Measurements from ENCODE around the gene AGXT.

Gene AGXT

DNA sequence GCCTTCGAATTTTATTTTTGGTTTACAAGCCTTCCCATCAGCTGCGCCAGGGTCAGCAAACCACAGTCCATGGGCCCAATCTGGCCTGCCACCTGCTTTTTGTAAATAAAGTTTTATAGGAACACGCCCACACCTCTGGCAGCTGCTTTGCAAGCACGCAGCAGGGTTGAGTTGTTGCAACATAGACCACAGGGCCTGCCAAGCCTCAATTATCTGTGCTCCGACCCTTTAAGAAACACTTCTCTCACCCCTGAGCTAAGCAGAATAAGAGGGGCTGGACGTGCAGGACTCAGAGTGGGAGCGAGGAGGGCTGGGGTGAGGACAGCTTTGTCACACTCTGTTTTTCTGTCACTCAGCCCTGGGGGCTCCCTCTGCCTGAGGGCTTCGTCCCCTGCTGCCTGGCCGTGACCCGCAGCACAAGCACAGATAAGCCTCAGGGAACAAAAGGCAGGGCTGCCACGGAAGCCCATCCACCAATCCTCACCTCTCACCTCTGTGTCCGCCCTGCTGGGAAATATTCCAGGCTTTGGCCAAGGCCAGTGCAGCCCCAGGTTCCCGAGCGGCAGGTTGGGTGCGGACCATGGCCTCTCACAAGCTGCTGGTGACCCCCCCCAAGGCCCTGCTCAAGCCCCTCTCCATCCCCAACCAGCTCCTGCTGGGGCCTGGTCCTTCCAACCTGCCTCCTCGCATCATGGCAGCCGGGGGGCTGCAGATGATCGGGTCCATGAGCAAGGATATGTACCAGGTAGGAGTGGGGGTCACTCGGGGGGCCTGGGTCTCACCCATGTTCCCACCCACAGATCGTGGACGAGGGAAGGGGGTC lies at the start of gene AGXT:
Gene AGXT (plus strand): TSS at position 539 of the 823 bp plus-strand sequence. CDS start 42 bp downstream, at position 581.
- DNase-seq (ENCODE audit: extremely low read depth in 1 of 2, low read depth in 1 of 2) = no peak

DNA sequence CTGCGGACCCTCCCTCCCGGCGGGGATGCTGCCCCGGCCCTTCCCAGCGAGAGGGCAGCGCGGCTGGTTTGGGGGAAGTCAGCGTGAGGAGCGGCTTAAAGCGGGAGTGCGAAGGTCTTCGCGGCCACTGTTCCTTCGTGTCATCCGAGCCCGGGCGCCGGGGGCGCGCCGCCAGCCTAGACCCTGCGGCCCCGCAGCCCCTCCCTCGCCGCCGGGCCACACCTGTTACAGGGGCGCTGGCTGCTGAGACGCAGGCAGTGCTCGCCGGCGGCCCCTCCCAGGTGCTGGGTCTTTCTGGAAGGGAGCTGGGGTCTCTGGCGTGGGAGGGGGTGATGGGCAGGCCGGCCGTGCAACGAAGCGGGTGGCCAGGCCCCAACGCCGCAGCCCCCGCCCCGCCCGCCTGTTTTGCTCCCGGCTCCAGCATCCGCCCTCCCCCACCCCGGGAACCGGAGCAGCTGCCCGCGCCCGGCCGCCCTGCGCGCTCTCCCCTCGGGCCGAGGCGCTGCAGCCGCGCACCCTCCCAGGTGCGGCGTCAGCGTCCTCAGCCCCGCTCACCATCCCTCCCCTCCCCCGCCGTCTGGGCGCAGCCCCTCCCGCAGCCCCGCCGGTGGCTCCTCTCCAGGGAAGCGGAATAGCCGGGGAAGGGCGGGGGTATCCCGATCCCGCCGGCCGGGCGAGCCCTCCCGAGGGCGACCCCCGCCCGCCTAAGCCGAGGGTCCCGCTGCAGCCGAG lies 49.3 kb upstream of the AGXT start:
- no peak for DNase-seq (ENCODE audit: extremely low read depth in 1 of 2, low read depth in 1 of 2)

- no peak for DNase-seq (ENCODE audit: extremely low read depth in 1 of 2, low read depth in 1 of 2)
Measured at GRCh38 chr2:240819858-240820606, 48.6 kb upstream of the AGXT start, which contains the start of gene KIF1A. Gene KIF1A, minus strand, starts transcription at chr2:240820219. Its CDS starts 22,467 bp downstream, at chr2:240797752.

DNA sequence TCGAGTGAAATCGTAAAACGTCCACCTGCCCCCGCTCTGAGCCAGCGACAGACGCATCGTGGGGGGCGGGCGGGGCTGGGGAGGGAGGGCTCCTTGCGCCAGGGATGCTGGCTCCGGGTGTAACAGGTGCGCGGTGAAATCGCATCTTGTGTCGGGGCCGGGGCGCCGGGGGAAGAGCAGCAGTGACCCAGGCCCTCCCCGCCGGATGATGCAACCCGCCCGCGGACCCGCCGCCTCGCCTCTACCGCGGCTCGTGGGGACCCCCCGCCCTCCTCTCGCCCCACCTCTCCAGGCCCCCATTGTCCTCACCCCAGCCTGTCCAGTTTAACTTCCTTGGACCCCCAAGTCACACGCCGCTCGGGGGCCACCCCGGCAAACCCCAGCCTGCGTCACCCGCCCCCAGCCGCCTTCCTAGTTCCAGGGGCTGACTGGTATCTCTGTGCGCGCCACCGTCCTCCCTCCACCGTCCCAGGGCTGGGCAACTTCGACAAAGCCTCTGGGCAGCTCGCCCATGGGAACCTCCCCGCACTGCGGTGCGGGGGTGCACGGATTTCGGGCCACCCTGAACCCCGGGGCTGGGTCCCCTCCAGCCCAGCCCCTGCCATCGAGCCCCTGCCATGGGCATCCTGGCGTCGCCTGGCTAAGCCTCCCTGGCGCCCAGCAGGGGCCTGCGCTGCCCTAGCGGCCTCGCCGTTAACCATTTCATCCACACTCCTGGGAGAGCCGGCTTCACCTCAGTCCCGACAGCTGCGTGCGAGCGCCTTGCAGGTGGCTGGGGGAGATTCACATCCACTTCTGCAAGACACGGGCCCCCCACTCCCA lies 47.8 kb upstream of the AGXT start:
- DNase-seq (ENCODE audit: extremely low read depth in 1 of 2, low read depth in 1 of 2) = no peak

DNA sequence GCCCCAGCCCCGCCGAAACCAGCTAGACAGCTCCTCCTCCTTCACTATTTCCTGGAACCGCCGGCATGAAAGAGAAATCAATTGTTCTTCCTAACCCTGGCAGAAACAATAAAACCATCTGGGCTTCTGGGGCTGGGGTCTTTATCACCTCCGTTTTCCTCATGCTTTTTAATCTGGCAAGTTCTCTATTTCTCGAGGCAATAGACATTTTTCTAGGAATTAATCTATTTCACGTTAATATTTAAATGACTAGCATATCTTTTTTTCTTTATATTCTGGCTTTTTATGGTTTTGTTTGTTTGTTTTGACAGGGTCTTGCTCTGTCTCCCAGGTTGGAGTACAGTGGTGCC lies 47.2 kb upstream of the AGXT start:
- DNase-seq (ENCODE audit: extremely low read depth in 1 of 2, low read depth in 1 of 2) = no peak

DNA sequence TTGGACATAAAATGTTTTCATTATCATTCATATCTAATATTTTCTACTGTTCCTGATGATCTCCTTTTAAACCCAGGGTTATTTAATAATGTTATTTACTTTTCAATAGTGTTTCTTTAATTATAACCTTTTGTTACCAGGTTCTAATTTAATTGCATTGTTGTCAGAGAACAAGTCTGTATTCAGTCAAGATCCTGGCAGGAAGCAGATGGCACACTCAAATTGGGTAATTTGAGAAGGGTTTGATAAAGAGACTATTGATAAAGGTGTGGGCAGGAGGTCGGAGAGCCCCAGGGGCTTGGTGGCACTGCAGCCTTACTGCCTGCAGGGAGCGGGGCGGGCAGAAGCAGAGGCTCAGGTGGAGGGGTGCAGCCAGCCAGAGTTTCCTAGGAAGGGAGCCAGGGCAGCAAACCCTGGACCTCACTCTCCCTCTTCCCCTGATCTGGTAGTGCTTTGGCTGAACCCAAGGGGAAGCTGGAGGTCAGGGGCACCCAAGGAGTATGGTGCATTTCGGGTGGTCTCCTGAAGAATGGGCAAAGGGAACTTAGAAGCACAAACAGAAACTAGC lies 46.3 kb upstream of the AGXT start:
- DNase-seq (ENCODE audit: extremely low read depth in 1 of 2, low read depth in 1 of 2) = no peak

GRCh38 chr2:240823449-240824336 lies 44.9 kb upstream of the AGXT start:
- no peak for DNase-seq (ENCODE audit: extremely low read depth in 1 of 2, low read depth in 1 of 2)

DNA sequence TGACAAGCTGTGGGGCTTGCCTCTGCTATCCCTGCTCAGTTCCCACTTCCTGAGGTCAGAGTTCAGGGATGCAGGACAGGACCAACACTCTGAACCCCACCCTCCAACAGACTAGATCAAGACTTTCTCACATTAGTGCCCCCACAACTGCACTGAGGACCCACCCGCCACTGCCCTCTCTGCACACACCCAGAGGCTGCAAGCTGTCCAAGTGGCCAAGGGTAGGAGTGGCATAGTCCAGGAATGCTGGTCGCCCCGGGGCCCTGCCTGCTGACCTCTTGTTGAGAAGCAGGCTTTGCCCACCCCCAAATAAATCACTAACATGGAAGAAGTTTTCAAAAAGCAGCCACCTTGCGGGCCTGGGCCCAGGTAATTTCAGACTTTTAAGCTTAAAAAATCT lies 43.1 kb upstream of the AGXT start:
- no peak for DNase-seq (ENCODE audit: extremely low read depth in 1 of 2, low read depth in 1 of 2)

DNA sequence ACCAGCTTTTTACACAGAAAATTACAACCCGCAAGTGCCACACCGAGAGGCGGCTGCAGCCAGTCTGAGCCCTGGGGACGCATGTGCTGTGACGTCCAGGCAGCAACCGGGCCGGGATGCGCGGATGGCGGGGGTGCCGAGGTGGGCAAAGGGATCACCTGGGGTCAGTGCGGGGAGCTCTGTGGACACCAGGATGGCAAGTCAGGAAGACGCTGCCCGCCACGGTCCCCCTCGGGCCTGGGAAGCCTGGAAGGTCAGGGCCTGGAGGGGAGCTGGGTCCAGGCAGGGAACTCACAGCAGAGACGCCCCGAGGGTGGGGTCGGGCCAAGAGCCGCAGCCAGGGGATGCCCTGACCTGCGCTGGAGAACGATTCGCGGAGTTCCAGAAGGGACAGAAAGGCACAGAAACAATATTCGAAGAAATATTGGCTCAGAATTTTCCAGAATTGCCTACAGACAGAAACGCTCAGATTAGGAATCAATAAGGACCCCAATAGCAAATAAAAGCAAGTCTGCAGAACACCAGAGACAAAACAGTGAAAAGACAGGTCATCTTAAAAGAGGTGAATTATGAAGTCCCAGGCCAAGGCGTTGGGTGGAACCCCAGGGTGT lies 36.9 kb upstream of the AGXT start:
- no peak for DNase-seq (ENCODE audit: extremely low read depth in 1 of 2, low read depth in 1 of 2)

DNA sequence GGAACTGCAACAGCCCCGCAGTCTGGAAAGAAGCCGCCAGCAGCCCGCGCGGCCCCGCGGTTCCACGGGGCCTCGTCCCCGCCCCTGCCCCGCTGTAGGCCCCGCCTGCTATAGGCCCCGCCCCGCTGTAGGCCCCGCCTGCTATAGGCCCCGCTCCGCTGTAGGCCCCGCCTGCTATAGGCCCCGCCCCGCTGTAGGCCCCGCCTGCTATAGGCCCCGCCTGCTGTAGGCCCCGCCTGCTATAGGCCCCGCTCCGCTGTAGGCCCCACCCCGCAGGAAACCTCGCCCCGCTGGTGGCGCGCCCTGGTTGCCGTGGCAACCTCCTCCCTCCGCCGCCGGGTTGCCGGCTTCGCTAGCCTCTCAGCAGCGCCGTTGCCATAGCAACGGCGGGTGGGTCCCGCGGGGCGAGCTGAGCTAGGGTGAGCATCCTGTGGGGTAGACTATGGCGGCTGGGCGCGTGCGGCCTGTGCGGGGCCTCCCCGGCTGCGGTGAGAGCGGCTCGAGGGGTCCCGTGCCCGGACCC lies 36.4 kb upstream of the AGXT start:
- peak; percentile 96 to 98 for DNase-seq (ENCODE audit: extremely low read depth in 1 of 2, low read depth in 1 of 2)

- no peak for DNase-seq (ENCODE audit: extremely low read depth in 1 of 2, low read depth in 1 of 2)
Measured at GRCh38 chr2:240832921-240833494, 35.6 kb upstream of the AGXT start.

DNA sequence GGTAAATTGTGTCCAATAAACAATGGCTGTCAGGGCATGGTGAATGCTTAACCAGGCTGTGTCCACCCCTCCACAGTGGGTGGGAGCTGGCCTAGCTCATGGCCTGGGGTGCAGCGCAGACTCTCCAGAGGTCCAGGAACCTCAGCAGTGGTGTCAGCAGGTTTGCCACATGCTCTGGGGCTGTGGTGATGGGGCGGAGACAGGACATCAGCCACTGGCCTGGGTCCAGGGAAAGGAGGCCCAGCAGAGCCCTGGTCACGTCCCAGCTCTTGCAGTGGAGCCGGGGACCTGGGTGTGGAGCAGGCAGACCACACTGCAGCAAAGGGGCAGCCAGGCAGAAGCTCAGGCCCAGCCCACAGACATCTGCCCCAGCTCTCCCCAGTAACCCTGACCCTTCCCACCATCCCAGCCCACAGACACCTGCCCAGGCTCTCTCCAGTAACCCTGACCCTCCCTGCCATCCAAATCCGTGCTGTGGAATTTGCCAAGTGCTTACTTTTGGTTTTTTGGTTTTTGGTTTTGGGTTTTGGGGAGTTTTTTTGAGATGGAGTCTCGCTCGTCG lies 34.8 kb upstream of the AGXT start:
- no peak for DNase-seq (ENCODE audit: extremely low read depth in 1 of 2, low read depth in 1 of 2)

DNA sequence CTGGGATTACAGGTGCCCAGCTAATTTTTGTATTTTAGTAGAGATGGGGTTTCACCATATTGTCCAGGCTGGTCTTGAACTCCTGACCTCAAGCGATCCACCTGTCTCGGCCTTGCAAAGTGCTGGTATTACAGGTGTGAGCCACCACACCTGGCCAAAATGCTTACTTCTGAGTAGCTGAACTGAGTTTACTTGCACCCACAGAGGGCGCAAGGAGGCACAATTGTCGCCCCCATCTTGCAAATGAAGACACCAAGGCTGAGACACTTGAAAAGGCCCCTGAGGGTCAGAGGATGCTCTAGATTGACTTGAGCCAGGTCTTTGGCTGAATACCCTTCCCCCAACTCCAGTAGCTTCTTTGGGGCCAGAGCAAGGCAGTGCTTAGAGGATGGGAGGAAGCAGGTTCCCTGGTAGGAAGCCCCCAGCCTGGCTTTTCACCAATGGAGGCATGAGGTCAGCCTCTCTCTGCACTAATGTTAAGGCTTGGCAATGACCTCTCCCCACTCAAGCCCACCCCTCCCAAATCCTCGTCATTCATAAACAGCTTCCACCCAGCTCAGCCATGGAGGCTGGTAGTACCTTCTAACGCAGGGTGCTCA lies 34.1 kb upstream of the AGXT start:
- no peak for DNase-seq (ENCODE audit: extremely low read depth in 1 of 2, low read depth in 1 of 2)

GRCh38 chr2:240835528-240835927 lies 33.1 kb upstream of the AGXT start:
- no peak for DNase-seq (ENCODE audit: extremely low read depth in 1 of 2, low read depth in 1 of 2)

DNA sequence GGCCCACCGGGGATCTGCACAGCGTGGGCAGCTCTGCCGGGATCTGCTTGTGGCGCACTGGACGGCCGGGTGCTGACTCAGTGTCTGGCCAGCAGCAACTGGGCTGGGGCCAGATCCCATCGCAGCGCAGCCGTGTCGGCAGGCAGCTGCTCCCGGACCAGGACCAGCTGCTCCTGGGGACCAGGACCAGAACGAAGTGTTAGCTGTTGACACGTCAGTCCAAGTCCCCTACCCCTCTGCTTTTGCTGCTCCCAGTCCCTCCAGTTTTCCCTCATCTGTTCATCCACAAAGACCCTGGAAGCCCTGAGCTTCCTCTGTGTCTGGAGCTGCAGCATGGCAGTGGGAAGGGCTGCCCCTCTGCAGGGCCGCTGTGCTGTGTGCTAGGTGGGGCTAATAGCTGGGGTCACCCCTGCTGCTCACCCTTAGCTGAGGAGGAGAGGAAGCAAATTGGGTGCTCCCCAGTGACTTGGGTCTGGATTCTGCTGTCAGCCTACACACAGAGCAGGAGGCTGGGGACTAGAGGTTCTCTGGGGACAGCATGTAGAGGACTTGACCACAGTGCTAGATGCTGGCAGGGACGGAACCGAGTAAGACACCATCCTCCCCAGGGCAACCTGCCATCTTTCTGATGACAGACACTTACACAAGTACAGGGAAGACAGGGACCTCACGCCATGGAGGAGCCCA lies 31.7 kb upstream of the AGXT start:
- no peak for DNase-seq (ENCODE audit: extremely low read depth in 1 of 2, low read depth in 1 of 2)

DNA sequence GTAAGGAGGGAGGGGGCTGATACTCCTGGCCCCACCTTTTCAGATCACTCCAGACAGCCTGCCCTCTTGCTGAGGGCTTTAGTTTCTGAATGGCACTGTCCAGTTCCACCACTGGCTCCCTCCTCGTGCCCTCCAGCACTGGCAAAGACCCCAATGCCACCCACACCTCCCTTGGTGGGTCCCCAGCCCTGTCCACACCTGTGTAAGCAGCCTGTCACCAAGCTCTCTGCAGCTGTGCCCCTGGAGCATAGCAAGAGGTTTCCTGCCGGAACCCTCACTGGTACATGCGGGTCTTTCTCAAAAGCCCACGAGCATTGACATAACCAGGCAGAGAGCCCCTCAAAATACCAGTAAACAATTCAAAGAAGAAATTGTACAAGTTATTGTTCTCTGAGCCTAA lies 31.0 kb upstream of the AGXT start:
- DNase-seq (ENCODE audit: extremely low read depth in 1 of 2, low read depth in 1 of 2) = no peak

All from activated CD8-positive, alpha-beta memory T cell treated with anti-CD3 and anti-CD28 coated beads for 1 hour (primary cell).